HepG2 (cell line): Measurements from ENCODE around the gene RAB42. TPM values are rescaled to one million over a fixed set of nuclear protein-coding genes. Genes with fewer than 3 reads are reported as not detected.
A peak's percentile ranks its signal among the peaks of the same experiment; 100 is the strongest.

Experiments
- ARHGAP35 ChIP-seq: sonication (generic); formaldehyde crosslinking; IDR thresholded peaks from 2 replicates; pipeline ENCODE4 v1.9.0; 2022; ENCODE audit warnings: mild to moderate bottlenecking, inconsistent platforms, moderate library complexity, missing genetic modification reagents, borderline replicate concordance
- ATF7-NPFF ChIP-seq: sonication (generic); formaldehyde crosslinking; IDR thresholded peaks from 2 replicates; pipeline ENCODE4 v1.8.1; 2023; ENCODE audit warnings: mild to moderate bottlenecking, low read depth, missing genetic modification reagents, moderate library complexity
- CREM ChIP-seq, 2 experiments: sonication (generic) in 1 of 2; formaldehyde crosslinking in 1 of 2; IDR thresholded peaks; 2 replicates each; pipeline versions ENCODE4 v1.4.0 to v1.6.1; 2016 to 2020; ENCODE audit warnings: antibody characterized with exemption in 1 of 2, mild to moderate bottlenecking in 1 of 2, missing genetic modification reagents in 1 of 2
- ELF3 ChIP-seq: IDR thresholded peaks from 2 replicates; pipeline ENCODE4 v1.6.1; 2016; ENCODE audit warnings: missing genetic modification reagents, missing compliant biosample characterization
- FOXM1 ChIP-seq: sonication (generic); formaldehyde crosslinking; IDR thresholded peaks from 2 replicates; pipeline ENCODE4 v1.5.0; 2020; ENCODE audit warnings: missing genetic modification reagents
- FOXO1 ChIP-seq: sonication (generic); formaldehyde crosslinking; IDR thresholded peaks from 2 replicates; pipeline ENCODE4 v1.4.0; 2020; ENCODE audit warnings: missing genetic modification reagents
- HDAC6 ChIP-seq: fragments of 200-600 bp; sonication (generic); IDR thresholded peaks from 2 replicates; pipeline ENCODE4 v1.7.0; 2017; ENCODE audit warnings: mild to moderate bottlenecking, antibody characterized with exemption, low read length, low read depth
- HOXA3 ChIP-seq: sonication (generic); formaldehyde crosslinking; IDR thresholded peaks from 2 replicates; pipeline ENCODE4 v1.5.0; 2020; ENCODE audit warnings: missing genetic modification reagents
- JUNB ChIP-seq: sonication (generic); formaldehyde crosslinking; IDR thresholded peaks from 2 replicates; pipeline ENCODE4 v1.8.0; 2022; ENCODE audit warnings: missing genetic modification reagents, mild to moderate bottlenecking, borderline replicate concordance
- MATR3 ChIP-seq: sonication (generic); formaldehyde crosslinking; IDR thresholded peaks from 2 replicates; pipeline ENCODE4 v1.4.0; 2020; ENCODE audit warnings: missing genetic modification reagents
- MYC ChIP-seq: sonication (generic); formaldehyde crosslinking; IDR thresholded peaks from 2 replicates; pipeline ENCODE4 v1.9.0; 2021; ENCODE audit warnings: missing genetic modification reagents, borderline replicate concordance
- ONECUT2 ChIP-seq: sonication (generic); formaldehyde crosslinking; IDR thresholded peaks from 2 replicates; pipeline ENCODE4 v1.4.0; 2020; ENCODE audit warnings: missing genetic modification reagents
- RARA ChIP-seq: IDR thresholded peaks from 2 replicates; pipeline ENCODE4 v1.6.1; 2016; ENCODE audit warnings: missing genetic modification reagents, missing compliant biosample characterization
- SP4 ChIP-seq: sonication (generic); formaldehyde crosslinking; IDR thresholded peaks from 2 replicates; pipeline ENCODE4 v1.8.1; 2023; ENCODE audit warnings: mild to moderate bottlenecking, missing genetic modification reagents
- SSRP1 ChIP-seq: IDR thresholded peaks from 2 replicates; pipeline ENCODE4 v1.6.1; 2016; ENCODE audit warnings: control low read depth
- ZFP1 ChIP-seq: IDR thresholded peaks from 2 replicates; pipeline ENCODE4 v1.6.1; 2016
- ZFP36 ChIP-seq: fragments of 150-350 bp; IDR thresholded peaks from 2 replicates; pipeline ENCODE4 v1.6.1; 2018; ENCODE audit warnings: borderline replicate concordance, low read length, low read depth; ENCODE audit not compliant: partially characterized antibody
- ZFP36L1 ChIP-seq: sonication (generic); formaldehyde crosslinking; IDR thresholded peaks from 2 replicates; pipeline ENCODE4 v1.8.0; 2022; ENCODE audit warnings: mild to moderate bottlenecking, missing genetic modification reagents, moderate library complexity
- ZMYM4 ChIP-seq: sonication (generic); formaldehyde crosslinking; IDR thresholded peaks from 2 replicates; pipeline ENCODE4 v1.8.1; 2023; ENCODE audit warnings: mild to moderate bottlenecking, missing genetic modification reagents
- ZNF160 ChIP-seq: sonication (generic); formaldehyde crosslinking; IDR thresholded peaks from 2 replicates; pipeline ENCODE4 v1.8.0; 2022; ENCODE audit warnings: mild to moderate bottlenecking, inconsistent platforms, missing genetic modification reagents
- ZNF550 ChIP-seq: sonication (generic); formaldehyde crosslinking; IDR thresholded peaks from 2 replicates; pipeline ENCODE4 v1.4.0; 2020; ENCODE audit warnings: mild to moderate bottlenecking, missing genetic modification reagents, borderline replicate concordance
- ZNF747 ChIP-seq: sonication (generic); formaldehyde crosslinking; IDR thresholded peaks from 2 replicates; pipeline ENCODE4 v1.8.1; 2023; ENCODE audit warnings: missing genetic modification reagents, mild to moderate bottlenecking, borderline replicate concordance
- ZNF773 ChIP-seq: sonication (generic); formaldehyde crosslinking; IDR thresholded peaks from 2 replicates; pipeline ENCODE4 v1.4.0; 2020; ENCODE audit warnings: missing genetic modification reagents, borderline replicate concordance
- ZNF878 ChIP-seq: sonication (generic); formaldehyde crosslinking; IDR thresholded peaks from 2 replicates; pipeline ENCODE4 v1.8.1; 2023; ENCODE audit warnings: mild to moderate bottlenecking, missing genetic modification reagents, moderate library complexity
- polyA plus RNA-seq, 8 experiments: library from polyadenylated mRNA; depleted of rRNA in 3 of 8; stranded (reverse) in 7 of 8; unstranded in 1 of 8; fragments of >200 nt; fragmentation: Illumina TruSeq in 4 of 8; extraction: Trizol in 4 of 8; gene quantifications; 2 replicates each; pipeline versions ENCODE4 v1.2.1 to v1.2.3, GENCODE V29; 2011 to 2016; ENCODE audit warnings: low read depth in 4 of 8, missing spikeins in 1 of 8, mixed read lengths in 1 of 8; ENCODE audit not compliant: insufficient read depth in 1 of 8
- total RNA-seq, 5 experiments: library from RNA; depleted of rRNA; stranded (reverse); fragments of >200 nt; fragmentation: Illumina TruSeq; extraction: Trizol; gene quantifications; 2 replicates each; pipeline ENCODE4 v1.2.3, GENCODE V29; 2016; ENCODE audit warnings: low read depth in 1 of 5
- TF ChIP-seq, protein P1 (sequence below): sonication (generic); formaldehyde crosslinking; IDR thresholded peaks from 2 replicates; pipeline ENCODE4 v1.5.0; 2020; ENCODE audit warnings: mild to moderate bottlenecking, missing genetic modification reagents
- TF ChIP-seq, protein P2 (sequence below), 2 experiments: IDR thresholded peaks; 2 replicates each; pipeline ENCODE4 v1.6.1; 2011 to 2012; ENCODE audit warnings: low read length in 2 of 2, borderline replicate concordance in 1 of 2, low read depth in 1 of 2, mild to moderate bottlenecking in 1 of 2, moderate library complexity in 1 of 2

Gene RAB42
- total and polyA plus RNA-seq, 2 of the 13 experiments (the other 11 are each of a cell fraction or from before 2014, with no cell fraction given) = 10.4 to 166 TPM

DNA sequence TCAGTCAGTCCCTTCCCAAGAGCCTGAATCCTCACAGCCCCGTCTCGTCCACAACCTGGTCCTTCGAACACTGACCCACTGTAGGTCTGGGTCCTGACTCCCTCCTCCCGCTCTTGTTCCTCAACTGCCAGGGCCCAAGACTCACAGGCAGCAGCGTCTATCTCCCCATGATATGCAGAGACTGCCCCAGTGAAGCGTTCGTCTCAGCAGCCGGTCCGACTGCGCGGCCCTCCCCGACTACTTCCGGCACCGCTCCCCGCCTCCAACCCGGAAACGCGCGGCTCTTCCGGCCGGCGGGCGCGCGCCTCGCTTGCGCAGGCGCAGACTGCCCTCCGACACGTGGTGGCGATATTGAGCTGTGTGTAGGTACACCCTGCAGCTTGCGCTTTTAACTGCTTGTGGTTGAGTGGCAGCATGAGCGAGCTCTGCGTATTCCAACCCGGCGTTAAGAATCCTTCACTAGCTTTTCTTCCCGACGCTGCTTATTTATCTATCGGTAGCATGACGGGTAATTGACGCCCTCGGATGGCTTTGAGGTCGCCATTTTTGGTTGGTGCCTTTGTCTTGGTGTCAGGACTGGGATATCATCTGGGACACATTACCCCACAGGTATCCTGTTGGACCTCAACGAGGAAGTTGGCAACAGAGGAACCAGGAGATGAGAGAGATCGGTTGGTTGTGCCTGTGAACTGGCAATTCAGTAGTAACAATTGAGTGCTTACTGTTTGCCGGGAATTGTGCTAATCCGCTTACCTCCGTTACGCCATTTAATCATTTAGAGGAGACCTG is 51.0 kb downstream of the RAB42 start, which contains the start of gene TAF12 (continued):
- TF ChIP-seq, protein P1, sequence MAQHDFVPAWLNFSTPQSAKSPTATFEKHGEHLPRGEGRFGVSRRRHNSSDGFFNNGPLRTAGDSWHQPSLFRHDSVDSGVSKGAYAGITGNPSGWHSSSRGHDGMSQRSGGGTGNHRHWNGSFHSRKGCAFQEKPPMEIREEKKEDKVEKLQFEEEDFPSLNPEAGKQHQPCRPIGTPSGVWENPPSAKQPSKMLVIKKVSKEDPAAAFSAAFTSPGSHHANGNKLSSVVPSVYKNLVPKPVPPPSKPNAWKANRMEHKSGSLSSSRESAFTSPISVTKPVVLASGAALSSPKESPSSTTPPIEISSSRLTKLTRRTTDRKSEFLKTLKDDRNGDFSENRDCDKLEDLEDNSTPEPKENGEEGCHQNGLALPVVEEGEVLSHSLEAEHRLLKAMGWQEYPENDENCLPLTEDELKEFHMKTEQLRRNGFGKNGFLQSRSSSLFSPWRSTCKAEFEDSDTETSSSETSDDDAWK (CRISPR knock-in tag) = no peak
- 0 out of 2 replicates have a peak, but pooled peaks have one; percentile 73 for TF ChIP-seq SP4 (CRISPR knock-in tag)
- TF ChIP-seq RARA = peak; percentile 57
- 0 out of 2 replicates have a peak, but pooled peaks have one; percentile 27 for TF ChIP-seq FOXO1
- no peak for TF ChIP-seq ZFP36
- TF ChIP-seq CREM (IDR thresholded peaks at IDR 0.05) = peak; percentile 41
- no peak for TF ChIP-seq CREM (CRISPR knock-in tag; IDR thresholded peaks at IDR 0.05)
- TF ChIP-seq ZFP1 = 0 out of 2 replicates have a peak, but pooled peaks have one; percentile 44
- peak; percentile 82 for TF ChIP-seq ZMYM4 (CRISPR knock-in tag)
- peak; percentile 14; the same call in 1 of the 2 replicates for TF ChIP-seq ZNF773 (CRISPR knock-in tag)
- no peak for TF ChIP-seq MATR3 (CRISPR knock-in tag)
- TF ChIP-seq ARHGAP35 (CRISPR knock-in tag) = peak; percentile 91
- TF ChIP-seq MYC = peak; percentile 97
- TF ChIP-seq ZNF550 (CRISPR knock-in tag) = no peak
- TF ChIP-seq, protein P2, sequence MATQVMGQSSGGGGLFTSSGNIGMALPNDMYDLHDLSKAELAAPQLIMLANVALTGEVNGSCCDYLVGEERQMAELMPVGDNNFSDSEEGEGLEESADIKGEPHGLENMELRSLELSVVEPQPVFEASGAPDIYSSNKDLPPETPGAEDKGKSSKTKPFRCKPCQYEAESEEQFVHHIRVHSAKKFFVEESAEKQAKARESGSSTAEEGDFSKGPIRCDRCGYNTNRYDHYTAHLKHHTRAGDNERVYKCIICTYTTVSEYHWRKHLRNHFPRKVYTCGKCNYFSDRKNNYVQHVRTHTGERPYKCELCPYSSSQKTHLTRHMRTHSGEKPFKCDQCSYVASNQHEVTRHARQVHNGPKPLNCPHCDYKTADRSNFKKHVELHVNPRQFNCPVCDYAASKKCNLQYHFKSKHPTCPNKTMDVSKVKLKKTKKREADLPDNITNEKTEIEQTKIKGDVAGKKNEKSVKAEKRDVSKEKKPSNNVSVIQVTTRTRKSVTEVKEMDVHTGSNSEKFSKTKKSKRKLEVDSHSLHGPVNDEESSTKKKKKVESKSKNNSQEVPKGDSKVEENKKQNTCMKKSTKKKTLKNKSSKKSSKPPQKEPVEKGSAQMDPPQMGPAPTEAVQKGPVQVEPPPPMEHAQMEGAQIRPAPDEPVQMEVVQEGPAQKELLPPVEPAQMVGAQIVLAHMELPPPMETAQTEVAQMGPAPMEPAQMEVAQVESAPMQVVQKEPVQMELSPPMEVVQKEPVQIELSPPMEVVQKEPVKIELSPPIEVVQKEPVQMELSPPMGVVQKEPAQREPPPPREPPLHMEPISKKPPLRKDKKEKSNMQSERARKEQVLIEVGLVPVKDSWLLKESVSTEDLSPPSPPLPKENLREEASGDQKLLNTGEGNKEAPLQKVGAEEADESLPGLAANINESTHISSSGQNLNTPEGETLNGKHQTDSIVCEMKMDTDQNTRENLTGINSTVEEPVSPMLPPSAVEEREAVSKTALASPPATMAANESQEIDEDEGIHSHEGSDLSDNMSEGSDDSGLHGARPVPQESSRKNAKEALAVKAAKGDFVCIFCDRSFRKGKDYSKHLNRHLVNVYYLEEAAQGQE (IDR thresholded peaks at IDR 0.05; ENCODE audit: borderline replicate concordance in 1 of 2, low read depth in 1 of 2, low read length in 2 of 2) = no peak
- 0 out of 2 replicates have a peak, but pooled peaks have one; percentile 71 for TF ChIP-seq ZNF878 (CRISPR knock-in tag)
- TF ChIP-seq JUNB (CRISPR knock-in tag) = no peak
- TF ChIP-seq ATF7-NPFF = peak; percentile 82; the same call in 1 of the 2 replicates
- 0 out of 2 replicates have a peak, but pooled peaks have one; percentile 11 for TF ChIP-seq SSRP1 (CRISPR knock-in tag)
- peak; percentile 80; the same call in 1 of the 2 replicates for TF ChIP-seq ZNF747 (CRISPR knock-in tag)
- TF ChIP-seq HDAC6 = no peak
- TF ChIP-seq ZNF160 (CRISPR knock-in tag) = no peak
- TF ChIP-seq ELF3 (CRISPR knock-in tag) = peak; percentile 97
- TF ChIP-seq FOXM1 (CRISPR knock-in tag) = no peak
- TF ChIP-seq ONECUT2 (CRISPR knock-in tag) = no peak
- peak; percentile 91 for TF ChIP-seq HOXA3 (CRISPR knock-in tag)
- TF ChIP-seq ZFP36L1 (CRISPR knock-in tag) = peak; percentile 86; the same call in 1 of the 2 replicates
